HEK293T (cell line): ENCODE measurements around the gene NECAB2.

Source experiments
- CTBP1 ChIP-seq: fragments of 450-650 bp; IDR thresholded peaks from 2 replicates; pipeline ENCODE4 v1.6.1; 2016; ENCODE audit warnings: borderline replicate concordance
- FOXM1 ChIP-seq: fragments of 450-650 bp; IDR thresholded peaks from 2 replicates; pipeline ENCODE4 v1.6.1; 2017; ENCODE audit warnings: mild to moderate bottlenecking, borderline replicate concordance

GRCh38 chr16:83933885-83934683, 34.0 kb upstream of the NECAB2 start:
- TF ChIP-seq FOXM1 (no peak), CTBP1 (no peak)
